ENCODE data around the gene MAP2K5.

The MAP2K5 gene

GRCh38 chr15:67594770-67595169 is 52.3 kb downstream of the MAP2K5 start:
- no peaks in the 10 kb centered on the region for H3K27me3 ChIP-seq (replicated peaks; ENCODE audit: control insufficient read depth, insufficient read depth, low read length)
- H3K36me3 ChIP-seq (ENCODE audit: control insufficient read depth, insufficient read depth, low read length), result 0 out of 2 replicates have a peak, but pooled peaks cover 2% of the 10 kb centered on the region
- TF ChIP-seq, protein P1, sequence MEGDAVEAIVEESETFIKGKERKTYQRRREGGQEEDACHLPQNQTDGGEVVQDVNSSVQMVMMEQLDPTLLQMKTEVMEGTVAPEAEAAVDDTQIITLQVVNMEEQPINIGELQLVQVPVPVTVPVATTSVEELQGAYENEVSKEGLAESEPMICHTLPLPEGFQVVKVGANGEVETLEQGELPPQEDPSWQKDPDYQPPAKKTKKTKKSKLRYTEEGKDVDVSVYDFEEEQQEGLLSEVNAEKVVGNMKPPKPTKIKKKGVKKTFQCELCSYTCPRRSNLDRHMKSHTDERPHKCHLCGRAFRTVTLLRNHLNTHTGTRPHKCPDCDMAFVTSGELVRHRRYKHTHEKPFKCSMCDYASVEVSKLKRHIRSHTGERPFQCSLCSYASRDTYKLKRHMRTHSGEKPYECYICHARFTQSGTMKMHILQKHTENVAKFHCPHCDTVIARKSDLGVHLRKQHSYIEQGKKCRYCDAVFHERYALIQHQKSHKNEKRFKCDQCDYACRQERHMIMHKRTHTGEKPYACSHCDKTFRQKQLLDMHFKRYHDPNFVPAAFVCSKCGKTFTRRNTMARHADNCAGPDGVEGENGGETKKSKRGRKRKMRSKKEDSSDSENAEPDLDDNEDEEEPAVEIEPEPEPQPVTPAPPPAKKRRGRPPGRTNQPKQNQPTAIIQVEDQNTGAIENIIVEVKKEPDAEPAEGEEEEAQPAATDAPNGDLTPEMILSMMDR (IDR thresholded peaks at IDR 0.05; ENCODE audit: insufficient read depth, low read length, poor library complexity, severe bottlenecking), result no peak
- no peak overlapping the region for H3K4me3 ChIP-seq (replicated peaks; ENCODE audit: low read depth, low read length)
- no peak for DNase-seq (ENCODE audit: extremely low read depth, insufficient read length)

DNA sequence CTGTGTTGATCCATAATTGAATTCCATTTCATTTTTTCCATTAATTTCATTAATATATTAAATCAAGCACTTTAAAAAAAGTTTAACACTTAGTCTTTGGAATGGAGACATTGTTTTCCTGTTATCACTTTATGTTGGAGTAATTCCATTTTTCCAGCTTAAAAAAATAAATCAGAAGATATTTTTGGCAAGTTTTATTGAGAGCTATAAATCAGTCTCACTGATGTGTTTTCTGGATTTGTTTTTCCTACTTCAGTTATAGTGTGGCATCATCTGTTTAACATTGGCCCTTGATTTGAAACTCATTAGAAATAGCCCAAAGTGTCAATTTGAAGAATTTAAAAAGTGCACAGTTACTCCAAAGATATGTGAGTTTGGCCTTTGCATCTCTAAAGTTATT is 53.1 kb downstream of the MAP2K5 start:
- H3K27me3 ChIP-seq (replicated peaks; ENCODE audit: control insufficient read depth, insufficient read depth, low read length), result no peaks in the 10 kb centered on the region
- no peak for DNase-seq (ENCODE audit: extremely low read depth, insufficient read length)
- H3K4me3 ChIP-seq (replicated peaks; ENCODE audit: low read depth, low read length), result no peak overlapping the region
- TF ChIP-seq, protein P1 (IDR thresholded peaks at IDR 0.05; ENCODE audit: insufficient read depth, low read length, poor library complexity, severe bottlenecking), result no peak
- no peaks in the 10 kb centered on the region for H3K36me3 ChIP-seq (ENCODE audit: control insufficient read depth, insufficient read depth, low read length)

DNA sequence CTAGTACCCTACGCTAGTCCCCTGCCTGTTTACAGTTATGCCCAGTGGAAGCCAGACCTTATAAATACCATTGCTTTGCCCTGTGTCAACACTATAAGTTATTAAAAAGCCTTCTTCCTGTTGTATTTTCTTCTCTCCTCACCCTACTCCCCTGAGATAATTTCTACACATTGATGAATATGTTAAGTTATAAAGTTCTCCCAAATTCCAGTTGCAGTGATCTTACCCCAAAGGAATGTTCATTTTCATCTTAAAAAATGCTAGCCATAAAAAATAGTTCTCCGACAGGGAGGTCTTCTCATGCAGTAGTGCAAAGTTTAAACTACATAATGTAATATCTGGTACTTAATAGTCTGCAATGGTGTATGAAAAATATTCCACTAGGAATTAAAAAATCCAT is 58.6 kb downstream of the MAP2K5 start:
- TF ChIP-seq, protein P1 (IDR thresholded peaks at IDR 0.05; ENCODE audit: insufficient read depth, low read length, poor library complexity, severe bottlenecking), result no peak
- Histone ChIP-seq H3K4me3 (replicated peaks; ENCODE audit: low read depth, low read length) (no peak overlapping the region), H3K27me3 (replicated peaks; ENCODE audit: control insufficient read depth, insufficient read depth, low read length) (no peaks in the 10 kb centered on the region), H3K36me3 (ENCODE audit: control insufficient read depth, insufficient read depth, low read length) (no peaks in the 10 kb centered on the region)
- DNase-seq (ENCODE audit: extremely low read depth, insufficient read length), result no peak

- H3K4me3 ChIP-seq (replicated peaks; ENCODE audit: low read depth, low read length), result no peak overlapping the region
- TF ChIP-seq, protein P1 (IDR thresholded peaks at IDR 0.05; ENCODE audit: insufficient read depth, low read length, poor library complexity, severe bottlenecking), result no peak
- no peaks in the 10 kb centered on the region for H3K27me3 ChIP-seq (replicated peaks; ENCODE audit: control insufficient read depth, insufficient read depth, low read length)
- no peak for DNase-seq (ENCODE audit: extremely low read depth, insufficient read length)
- H3K36me3 ChIP-seq (ENCODE audit: control insufficient read depth, insufficient read depth, low read length), result no peaks in the 10 kb centered on the region
These were observed 60.6 kb downstream of the MAP2K5 start for GRCh38 chr15:67603063-67603462.

GRCh38 chr15:67605871-67606270 is 63.4 kb downstream of the MAP2K5 start:
- Histone ChIP-seq H3K4me3 (replicated peaks; ENCODE audit: low read depth, low read length) (no peak overlapping the region), H3K36me3 (ENCODE audit: control insufficient read depth, insufficient read depth, low read length) (no peaks in the 10 kb centered on the region), H3K27me3 (replicated peaks; ENCODE audit: control insufficient read depth, insufficient read depth, low read length) (no peaks in the 10 kb centered on the region)
- no peak for DNase-seq (ENCODE audit: extremely low read depth, insufficient read length)
- TF ChIP-seq, protein P1 (IDR thresholded peaks at IDR 0.05; ENCODE audit: insufficient read depth, low read length, poor library complexity, severe bottlenecking), result no peak

DNA sequence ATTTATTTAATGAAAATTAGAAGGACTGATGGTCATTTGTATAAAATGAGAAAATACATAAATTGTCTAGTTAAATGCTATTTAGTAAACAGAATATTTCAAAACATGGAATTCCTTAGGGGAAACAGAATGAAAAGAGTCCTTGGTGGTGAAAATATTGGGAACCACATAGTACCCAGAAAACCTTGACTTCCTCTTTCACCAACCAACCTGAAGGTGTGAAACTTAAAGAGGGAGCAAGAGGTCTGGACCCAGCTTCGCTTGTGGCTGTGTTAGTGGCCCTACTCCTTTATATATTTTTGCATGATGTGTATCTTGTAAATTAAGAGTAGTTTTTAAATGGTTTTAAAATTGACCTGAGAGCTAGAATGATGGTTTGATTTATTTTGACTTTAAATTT is 64.2 kb downstream of the MAP2K5 start:
- TF ChIP-seq, protein P1 (IDR thresholded peaks at IDR 0.05; ENCODE audit: insufficient read depth, low read length, poor library complexity, severe bottlenecking), result no peak
- H3K27me3 ChIP-seq (replicated peaks; ENCODE audit: control insufficient read depth, insufficient read depth, low read length), result no peaks in the 10 kb centered on the region
- H3K4me3 ChIP-seq (replicated peaks; ENCODE audit: low read depth, low read length), result no peak overlapping the region
- H3K36me3 ChIP-seq (ENCODE audit: control insufficient read depth, insufficient read depth, low read length), result no peaks in the 10 kb centered on the region
- DNase-seq (ENCODE audit: extremely low read depth, insufficient read length), result no peak
